Muscle of arm (tissue), 12 donors: ENCODE results near the gene SLC66A2. TPM values are rescaled to one million over a fixed set of nuclear protein-coding genes. Genes with fewer than 3 reads are reported as not detected.
"Not testable (repeated sequence)": the region's sequence is repeated elsewhere in the genome, so short reads cannot be mapped to it uniquely, and the experiment has no call there.

Experiments used
- DNase-seq: peaks from one replicate; pipeline ENCODE4 v3.0.0-alpha.2; 2013
- polyA plus RNA-seq, 12 donors: library from polyadenylated mRNA; unstranded; fragments of 120-200 nt; gene quantifications; one replicate each; pipeline ENCODE4 v1.2.1, GENCODE V29; 2013; ENCODE audit not compliant: insufficient read length in 12 of 12

Gene SLC66A2
- polyA plus RNA-seq, 12 donors: 17.4 to 27.9 (median 20.9) TPM; not detected in 1

- no peak for DNase-seq
Measured at GRCh38 chr18:79883461-79884293, 67.8 kb downstream of the SLC66A2 start.

DNA sequence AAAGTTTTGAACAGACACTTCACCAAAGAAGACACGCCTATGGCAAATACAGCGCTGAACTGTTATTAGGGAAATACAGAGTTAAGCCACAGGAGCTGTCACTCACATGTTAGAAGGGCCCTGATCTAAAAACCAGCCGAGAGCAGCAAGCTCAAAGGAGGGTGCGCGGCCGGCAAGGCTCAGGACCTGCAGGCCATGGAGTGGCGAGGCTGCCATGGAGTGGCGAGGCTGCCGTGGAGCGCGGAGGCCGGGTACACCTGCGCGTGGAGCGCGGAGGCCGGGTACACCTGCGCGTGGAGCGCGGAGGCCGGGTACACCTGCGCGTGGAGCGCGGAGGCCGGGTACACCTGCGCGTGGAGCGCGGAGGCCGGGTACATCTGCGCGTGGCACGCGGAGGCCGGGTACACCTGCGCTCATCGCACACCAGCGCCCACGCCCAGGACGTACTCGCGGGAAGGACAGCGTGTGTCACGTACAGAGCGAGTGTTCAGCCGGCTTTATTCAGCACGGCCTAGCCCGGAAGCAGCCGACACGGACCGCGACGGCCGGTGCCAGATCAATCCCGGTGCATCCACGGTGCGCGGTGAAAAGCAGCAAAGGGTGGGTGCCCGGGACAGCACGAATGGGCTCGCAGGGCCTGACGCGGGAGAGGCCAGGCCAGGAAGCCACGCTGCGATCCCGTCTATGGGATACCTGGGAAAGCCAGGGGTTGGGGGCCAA lies 68.8 kb downstream of the SLC66A2 start:
- DNase-seq: no peak

DNA sequence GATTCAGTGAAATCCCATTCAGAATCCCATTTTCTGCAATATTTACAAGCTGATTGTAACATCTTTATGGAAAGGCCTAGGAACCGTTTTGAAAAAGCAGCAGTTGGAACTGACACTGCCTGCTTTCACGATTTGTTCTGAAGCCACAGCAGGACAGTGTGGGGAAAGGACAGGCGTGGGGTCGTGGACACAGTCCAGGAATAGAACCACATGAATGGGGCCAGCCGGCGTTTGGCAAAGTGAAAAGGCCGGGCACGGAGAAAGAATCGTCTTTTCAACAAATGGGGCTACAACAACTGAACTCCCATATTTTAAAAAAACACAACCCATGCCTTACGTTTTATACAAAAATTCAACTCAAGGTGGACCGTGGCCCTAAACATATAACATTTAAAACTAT lies 69.8 kb downstream of the SLC66A2 start:
- DNase-seq: no peak

DNA sequence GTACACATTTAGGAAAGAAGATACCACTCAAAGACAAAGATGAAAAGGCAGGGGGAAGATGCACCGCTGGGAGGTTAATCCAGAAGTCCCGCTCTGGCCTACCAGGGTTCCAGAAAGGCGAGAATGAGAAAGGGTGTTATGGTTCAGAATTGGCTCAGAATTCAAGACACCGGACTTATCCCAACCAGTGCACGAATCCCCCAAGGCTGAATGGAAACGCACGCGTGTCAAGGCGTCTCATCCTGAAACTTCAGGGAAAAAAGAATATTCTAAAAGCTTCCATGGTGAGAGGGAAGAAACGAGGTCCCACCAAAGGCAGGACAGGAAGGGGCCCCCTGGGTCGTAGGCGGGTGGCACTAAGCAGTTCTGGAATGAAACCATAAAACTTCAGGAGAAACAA lies 71.9 kb downstream of the SLC66A2 start:
- DNase-seq: no peak

- DNase-seq: no peak
Measured at GRCh38 chr18:79878741-79879378, 72.6 kb downstream of the SLC66A2 start.

GRCh38 chr18:79878246-79878645 lies 73.2 kb downstream of the SLC66A2 start:
- not testable (repeated sequence) for DNase-seq

DNA sequence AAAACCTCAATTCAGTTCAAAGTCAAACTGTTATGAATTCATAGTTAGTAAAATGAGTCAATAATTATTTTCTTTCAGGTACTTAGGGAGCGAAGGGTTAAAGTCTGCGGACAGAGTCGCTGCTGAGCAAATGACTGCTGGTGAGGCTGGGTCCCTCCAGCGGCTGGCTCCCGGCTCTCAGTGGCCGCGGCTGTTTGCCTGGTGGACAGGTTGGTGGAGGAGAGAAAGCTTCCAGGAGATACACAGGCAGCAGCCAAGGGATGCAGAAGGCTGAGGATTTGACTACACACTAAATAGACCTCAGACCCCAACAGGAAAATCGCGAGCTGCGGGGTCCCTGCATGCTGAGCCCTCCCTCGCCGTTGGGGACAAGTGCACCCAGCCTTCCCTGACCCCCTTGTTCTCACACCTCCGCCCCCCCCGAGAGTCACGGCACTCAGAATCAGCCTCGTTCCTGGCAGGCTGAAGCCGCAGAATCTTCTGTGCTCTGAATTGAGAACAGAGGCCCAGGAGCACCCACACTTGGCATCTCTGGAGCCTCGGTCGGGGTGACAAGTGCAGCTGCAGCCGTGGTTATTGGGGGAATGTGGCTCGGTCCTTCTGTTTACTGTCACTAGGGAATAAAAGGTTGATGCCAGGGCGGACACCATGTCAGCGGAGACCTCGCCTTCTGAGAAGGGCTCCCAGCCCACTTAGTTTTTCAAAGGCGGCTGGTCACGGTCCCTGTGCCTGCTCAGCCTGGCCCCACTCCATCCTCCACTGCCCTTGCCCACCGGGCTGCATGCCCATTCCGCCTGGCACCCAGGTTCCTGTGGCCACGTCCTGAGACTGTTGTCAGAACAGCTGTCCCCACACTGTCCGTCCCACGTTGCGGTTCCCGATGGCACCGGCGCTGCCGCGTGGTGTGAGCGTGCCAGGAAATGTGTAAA lies 74.0 kb downstream of the SLC66A2 start:
- DNase-seq: no peak

- DNase-seq: no peak
Measured at GRCh38 chr18:79876497-79876896, 75.0 kb downstream of the SLC66A2 start.

- no peak for DNase-seq
Measured at GRCh38 chr18:79875931-79876461, 75.5 kb downstream of the SLC66A2 start.

GRCh38 chr18:79875531-79875919 lies 75.9 kb downstream of the SLC66A2 start:
- DNase-seq: no peak

- DNase-seq: no peak
Measured at GRCh38 chr18:79874553-79875530, 76.6 kb downstream of the SLC66A2 start.

- no peak for DNase-seq
Measured at GRCh38 chr18:79873449-79874110, 77.9 kb downstream of the SLC66A2 start.

DNA sequence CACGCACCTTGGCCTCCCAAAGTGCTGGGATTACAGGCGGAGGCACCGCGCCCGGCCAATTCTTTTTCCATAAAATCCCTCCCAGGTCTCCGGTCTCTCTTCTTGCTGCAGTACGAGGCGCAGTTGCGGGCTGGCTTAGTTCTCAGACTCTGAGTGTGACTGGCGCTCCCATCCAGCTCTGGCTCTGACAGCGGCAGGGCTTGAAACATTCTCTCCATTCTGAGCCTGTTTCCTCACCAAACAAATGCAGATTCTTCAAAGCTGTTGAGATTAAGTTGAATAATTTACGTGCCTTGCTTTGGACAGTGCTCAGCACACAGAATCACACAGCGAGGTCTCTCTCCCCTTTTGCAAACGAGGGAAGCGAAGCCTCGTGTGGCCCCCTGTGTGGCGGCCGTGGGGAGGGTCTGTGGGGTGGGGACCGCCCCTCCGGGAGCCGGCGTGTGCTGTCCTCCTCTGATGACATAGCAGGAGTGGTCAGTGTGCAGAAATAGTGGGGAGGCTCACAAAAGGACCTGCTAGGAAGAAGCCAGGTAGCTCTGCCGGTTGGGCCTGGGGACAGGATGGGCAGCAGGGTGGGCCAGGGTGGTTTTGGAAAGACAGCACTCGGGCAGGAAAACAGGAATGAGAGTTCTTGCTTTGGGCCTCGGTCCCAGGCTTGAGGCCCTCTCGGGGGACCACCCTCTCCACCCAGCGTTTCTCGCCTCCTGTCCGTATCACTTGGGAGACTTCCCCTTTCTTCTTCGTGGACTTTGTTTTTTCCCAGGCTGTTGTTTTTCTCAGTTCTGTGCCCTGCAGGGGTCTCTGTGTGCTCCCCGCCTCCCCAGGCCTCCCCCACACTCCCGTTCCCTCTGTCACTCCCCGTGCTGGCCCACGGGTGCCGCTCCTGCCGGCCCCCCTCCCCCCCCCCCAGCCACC lies 78.7 kb downstream of the SLC66A2 start:
- no peak for DNase-seq

DNA sequence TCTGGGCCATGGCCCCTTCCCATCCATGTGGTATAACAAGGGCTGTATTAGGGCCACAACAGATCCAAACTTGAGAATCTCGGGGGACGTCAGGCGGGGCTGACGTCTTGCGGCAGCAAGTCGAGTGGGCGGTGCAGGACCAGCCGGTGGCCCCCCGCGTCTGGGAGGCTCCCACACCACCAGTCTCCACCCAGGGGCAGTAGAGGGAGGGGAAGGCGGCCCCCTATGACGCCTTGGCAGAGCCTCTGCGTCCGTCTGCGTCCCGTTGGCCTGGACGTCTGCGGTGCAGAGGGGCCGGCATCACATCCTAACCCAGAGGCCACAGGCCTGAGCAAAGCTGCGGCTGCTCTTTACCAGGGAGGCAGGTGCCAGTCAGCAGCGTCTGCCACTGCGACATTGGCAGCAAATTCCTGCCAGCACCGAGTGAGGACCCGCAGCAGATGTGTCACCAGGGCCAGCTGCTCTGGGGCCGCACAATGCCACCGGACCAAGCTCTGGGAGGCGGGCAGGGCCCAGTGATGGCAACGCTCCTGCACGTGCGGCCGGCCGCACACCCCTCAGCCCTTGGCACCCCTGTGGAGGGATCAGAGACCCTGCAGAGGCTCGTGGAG lies 79.9 kb downstream of the SLC66A2 start:
- DNase-seq: no peak

GRCh38 chr18:79871026-79871390 lies 80.4 kb downstream of the SLC66A2 start:
- no peak for DNase-seq

DNA sequence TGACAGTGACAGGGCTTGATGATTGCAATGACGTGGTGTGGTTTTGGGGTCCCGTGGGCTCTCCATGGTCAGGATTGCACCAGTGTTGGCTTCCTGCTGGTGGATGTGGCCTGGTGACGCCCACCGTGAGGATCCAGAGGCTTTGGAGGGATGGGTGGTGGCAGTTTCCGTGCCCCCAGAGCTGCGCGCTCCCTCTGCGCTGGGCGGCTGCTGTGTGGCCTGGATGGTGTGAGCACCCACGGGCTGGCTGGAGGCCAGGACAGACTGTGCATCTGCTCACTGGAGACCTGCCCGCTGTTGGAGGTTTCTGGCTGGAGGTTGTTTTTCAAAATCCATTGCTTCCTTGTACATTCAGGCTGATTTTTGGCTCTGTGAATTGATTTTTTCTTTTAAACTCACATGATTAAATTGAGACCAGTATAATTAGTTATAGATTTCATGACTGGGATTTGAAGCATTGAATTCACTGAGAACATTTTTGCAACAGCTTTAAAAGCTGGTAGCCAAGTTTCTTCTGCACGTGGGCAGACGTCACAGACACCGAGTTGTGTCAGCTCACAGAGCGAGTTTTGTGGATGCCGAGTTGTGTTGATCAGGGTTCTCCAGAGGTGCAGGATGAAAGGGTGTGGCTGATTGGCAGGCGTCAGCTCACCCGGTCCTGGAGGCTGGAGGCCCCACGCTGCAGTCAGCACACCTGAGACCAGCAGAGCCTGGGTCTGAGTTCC lies 81.0 kb downstream of the SLC66A2 start:
- DNase-seq: no peak

DNA sequence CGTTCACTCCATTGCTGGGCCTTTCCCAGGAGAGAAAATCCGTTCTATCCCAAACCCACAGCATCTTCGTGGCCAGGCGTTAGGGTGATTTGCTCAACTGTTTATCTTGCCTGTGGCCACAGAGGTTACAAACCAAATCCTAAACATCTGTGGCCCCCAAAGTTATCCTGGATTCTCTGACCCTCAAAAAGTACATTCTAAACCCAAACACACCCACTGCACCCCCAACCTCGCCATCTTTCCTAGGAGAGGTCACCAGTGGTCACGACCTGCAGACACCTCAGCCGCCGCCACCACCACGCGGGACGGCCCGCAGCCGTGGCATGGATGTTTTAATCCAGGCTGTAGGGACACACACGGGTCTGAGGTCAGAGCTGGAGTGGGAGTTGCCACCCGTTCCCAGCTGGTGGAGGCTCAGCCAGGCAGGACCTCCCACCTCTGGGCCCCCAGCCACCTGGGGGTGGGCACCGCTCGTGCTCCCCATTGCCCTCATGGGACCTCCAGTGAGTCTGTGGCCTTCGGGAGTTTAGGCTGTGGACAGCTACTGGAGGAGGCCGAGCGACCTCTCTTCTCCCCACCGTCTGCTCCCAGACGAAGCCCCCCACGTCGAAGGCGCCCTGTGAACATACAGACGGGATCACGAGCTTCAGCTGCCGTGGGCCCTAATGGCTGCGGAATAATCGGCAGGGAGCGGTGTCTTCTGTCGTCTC lies 81.7 kb downstream of the SLC66A2 start:
- DNase-seq: no peak
